T-helper 2 cell treated with Interferon-gamma antibody and Interleukin-4, amounts not matched to agents 100 ng/mL and 5 ng/mL, for 36 hours (primary cell): ENCODE measurements around the gene CNOT8. TPM values are rescaled to one million over a fixed set of nuclear protein-coding genes. Genes with fewer than 3 reads are reported as not detected.
"Not testable (repeated sequence)": the region's sequence is repeated elsewhere in the genome, so short reads cannot be mapped to it uniquely, and the experiment has no call there.

Experiments
- intact Hi-C: fragments of 100-400 bp; cut with micrococcal nuclease; formaldehyde crosslinking; loops from one replicate; pipeline ENCODE4 v1.15.1; 2023
- total RNA-seq: library from RNA; stranded (reverse); gene quantifications from 2 replicates; pipeline ENCODE4 v1.2.3, GENCODE V29; 2022

CNOT8 gene
- total RNA-seq, 1 donor from 2014 or later, result 70.4 TPM

- intact Hi-C loops, result no loop called here
Observed at GRCh38 chr5:154863291-154864080, 5.1 kb downstream of the CNOT8 start.

DNA sequence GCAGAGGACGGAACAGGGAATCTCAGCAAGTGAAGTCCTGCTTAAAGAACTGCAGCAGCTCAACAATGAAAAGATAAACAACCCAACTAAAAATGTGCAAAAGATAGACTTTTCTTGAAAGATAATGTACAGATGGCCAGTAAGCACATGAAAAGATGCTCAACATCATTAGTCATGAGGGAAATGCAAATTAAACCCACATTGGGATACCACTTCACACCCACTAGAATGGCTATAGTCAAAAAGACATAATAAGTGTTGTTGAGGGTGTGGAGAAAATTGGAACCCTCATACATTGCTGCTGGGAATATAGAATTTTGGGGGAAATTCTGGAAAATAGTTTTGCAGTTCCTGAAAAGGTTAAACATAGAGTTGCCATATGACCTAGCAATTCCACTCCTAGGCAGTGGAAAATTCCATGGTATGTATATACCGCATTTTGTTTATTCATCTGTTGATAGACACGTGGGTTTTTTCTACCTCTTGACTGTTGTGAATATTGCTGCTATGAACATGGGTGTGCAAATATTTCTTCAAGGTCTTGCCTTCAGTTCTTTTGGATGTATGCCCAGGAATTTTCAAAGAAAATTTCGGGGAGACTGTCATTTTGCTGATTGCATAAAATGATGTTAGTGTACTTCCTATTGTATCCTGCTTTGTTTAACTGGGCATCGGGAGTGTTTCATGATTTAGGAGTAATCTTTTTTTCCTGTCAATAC, 7.2 kb downstream of the CNOT8 start:
- intact Hi-C loops, result no loop called here

GRCh38 chr5:154866841-154867240, 8.4 kb downstream of the CNOT8 start:
- intact Hi-C loops, result no loop called here

DNA sequence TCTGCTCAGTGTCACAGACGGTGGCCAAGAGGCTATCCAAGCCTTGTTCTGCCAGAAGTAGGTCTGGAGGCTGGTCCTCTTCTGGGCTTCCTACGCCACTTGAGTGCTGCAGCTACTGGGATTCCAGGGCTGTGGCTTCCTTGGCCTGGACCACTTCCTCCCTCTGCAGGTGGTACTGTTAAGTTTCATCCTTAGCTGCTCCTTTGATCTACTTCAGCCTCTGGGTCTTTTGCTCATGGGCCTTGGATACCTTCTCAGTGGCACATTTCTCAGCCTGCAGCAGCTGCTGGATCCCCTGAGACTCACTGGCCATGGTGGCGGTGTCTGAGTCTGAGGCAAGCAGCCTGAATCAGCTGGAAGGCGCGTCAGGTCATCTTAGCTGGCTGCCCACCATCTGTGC, 10.3 kb downstream of the CNOT8 start:
- intact Hi-C loops, result no loop called here

- intact Hi-C loops, result no loop called here
Observed at GRCh38 chr5:154871734-154872133, 13.3 kb downstream of the CNOT8 start.

DNA sequence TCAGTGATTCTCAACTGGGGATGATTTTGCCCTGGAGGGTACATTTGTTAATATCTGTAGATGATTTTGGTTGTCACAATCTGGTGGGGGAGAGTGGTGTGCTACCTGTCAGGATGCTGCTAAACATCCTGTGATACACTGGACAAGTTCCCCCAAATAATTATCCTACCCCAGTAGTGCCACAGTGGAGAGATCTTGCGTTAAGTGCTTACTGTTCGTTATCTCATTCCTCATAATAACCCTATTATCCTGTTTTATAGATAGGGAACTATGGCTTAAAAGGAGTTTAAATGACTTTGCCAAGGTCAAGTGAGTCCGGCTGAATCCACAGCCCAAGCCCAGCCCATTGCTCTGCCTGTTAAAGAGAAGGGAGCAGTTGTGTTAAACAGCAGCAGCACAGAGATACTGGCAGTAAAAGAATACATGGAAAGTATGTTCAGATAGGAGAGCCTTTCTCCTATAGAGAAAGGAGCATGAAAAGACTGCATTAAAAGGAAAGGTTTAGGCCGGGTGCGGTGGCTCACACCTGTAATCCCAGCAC, 15.4 kb downstream of the CNOT8 start:
- intact Hi-C loops, result no loop called here

GRCh38 chr5:154878642-154879335, 20.4 kb downstream of the CNOT8 start:
- intact Hi-C loops, result no loop called here

DNA sequence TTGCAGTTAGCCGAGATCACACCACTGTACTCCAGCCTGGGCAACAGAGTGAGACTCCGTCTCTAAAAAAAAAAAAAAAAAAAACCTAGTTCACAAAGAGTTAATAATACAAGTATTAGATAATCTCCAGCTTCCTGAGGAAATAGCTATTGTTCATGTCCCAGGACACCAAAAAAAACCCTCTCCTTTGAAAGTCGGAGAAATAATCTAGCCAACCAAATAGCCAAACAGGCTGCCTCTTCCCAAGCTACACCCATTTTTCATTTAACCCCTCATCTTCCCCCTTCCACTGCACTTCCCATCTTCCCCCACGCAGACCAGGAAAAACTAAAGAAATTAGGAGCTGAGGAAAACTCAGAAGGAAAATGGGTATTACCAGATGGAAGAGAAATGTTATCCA, 23.6 kb downstream of the CNOT8 start:
- intact Hi-C loops, result no loop called here

DNA sequence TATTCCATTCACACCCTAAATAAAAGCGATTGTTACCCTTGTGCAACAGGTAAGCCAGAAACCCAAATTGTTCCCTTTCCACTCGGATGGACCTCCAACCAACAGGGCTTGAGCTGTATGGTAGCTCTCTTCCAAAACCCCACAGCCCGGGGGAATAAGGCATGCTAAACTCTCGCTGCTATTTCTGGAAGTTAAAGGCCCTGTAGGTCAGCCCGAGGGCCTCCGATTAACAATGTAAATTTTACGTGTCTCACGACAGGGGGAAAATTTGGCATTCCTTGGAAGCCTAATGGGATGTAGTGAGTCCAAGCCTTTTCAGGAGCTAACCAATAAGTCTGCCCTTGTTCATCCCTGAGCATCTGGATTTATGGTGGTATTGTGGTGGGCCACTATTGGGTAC, 26.0 kb downstream of the CNOT8 start:
- intact Hi-C loops, result no loop called here

DNA sequence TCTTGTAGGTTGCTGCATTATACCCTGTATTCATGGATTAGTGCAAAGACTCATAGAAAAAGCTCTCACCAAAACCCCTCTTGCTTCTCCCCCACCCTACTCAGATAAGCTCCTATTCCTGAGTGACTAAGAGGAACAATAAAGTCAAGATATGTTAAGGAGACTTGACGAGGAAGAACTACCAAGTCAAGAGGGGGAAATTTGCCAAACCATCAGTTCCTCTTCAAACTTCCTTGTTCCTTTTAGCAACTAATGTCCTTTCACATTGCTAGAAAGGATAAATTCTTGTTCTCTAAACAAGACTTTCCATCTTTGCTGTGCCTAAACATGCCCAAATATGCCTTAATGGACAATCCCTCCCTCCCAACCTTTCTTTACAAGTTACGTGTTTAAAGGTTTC, 27.0 kb downstream of the CNOT8 start:
- intact Hi-C loops, result no loop called here

DNA sequence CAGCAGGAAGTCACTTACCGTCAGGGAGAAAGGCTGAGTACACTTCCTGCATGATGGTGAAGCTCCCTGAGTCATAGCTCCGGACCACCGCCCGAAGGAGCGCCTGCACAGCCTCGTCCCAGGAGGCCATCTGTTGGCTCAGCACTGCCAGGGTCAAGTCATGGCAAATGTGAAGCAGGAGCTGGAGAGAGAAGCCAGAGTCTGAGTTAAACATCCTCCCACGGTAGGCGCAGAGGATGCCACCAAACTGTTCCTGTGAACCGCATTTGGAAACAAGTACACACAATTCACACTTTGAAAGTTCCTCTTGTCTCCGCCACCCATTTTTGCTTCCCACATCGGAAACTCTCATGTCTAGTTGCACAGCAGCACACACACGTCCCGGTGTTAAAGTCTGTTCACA, 33.9 kb downstream of the CNOT8 start:
- intact Hi-C loops, result no loop called here

DNA sequence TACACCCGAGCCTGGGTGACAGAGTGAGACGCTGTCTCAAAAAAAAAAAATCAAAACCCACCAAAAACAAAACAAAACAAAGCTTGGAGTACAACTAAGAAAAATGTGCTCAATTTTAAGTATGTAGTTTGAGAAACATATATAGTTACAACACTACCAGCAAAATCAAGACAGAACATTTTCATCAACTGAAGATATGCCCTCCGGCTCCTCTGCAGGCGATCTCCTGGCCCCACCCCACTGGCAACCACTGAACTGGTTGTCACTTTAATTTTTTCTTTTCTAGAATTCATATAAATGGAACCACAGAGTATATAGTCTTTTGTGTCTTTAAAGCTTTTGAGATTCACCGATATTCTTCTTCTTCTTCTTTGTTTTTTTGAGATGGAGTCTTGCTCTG, 35.0 kb downstream of the CNOT8 start:
- intact Hi-C loops, result no loop called here

GRCh38 chr5:154895606-154896561, 37.5 kb downstream of the CNOT8 start:
- intact Hi-C loops, result no loop called here

DNA sequence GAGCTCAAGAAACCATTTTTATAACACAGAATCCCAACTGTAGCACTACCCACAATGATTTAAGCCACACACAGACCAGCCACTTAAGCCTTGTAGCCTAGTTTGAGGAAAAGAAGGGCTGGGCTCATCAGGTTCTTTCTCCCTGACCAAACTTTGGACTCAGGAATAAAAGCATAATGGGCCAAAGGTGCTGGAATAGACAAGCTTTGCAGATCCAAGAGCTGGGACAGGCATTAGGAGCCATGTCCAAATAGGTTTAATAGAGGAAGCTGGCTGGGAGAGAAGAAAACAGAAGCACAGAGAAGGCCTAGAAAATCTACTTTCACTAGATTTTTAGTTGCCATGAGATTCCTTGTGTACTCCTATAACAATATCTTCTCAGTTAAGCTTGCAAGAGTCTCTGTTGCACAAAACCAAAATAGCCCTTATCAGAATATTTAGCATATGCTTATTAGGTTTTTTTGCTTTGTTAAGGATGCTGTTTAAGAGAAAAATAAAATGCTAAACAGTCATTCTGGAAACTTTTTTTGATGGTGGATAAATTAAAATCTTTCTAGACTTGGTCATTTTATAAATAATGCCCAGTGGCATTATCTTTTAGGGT, 38.2 kb downstream of the CNOT8 start:
- intact Hi-C loops, result no loop called here

- intact Hi-C loops, result no loop called here
Observed at GRCh38 chr5:154898210-154898609, 39.8 kb downstream of the CNOT8 start.

GRCh38 chr5:154899151-154899816, 40.9 kb downstream of the CNOT8 start:
- intact Hi-C loops, result no loop called here

DNA sequence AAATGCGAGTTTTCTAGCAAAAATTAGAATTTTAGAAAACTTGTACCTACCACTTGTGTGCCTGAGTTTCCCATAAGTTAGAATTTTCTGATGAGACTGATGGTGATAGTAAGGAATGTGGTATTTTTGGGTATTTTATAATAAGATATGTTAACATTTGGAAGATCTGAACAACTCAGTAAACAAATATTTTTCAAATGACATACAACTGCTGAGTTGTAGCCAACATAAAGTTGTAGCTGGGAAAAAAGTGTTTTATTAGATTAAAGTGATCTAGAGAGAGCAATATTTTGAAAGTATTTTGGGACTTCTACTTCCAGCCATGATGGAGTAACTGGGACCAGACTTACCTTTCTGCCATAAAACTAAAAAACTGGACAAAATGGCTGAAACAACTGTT, 41.6 kb downstream of the CNOT8 start:
- intact Hi-C loops, result no loop called here

GRCh38 chr5:154901276-154901675, 42.8 kb downstream of the CNOT8 start:
- intact Hi-C loops, result no loop called here

GRCh38 chr5:154901913-154902312, 43.5 kb downstream of the CNOT8 start:
- intact Hi-C loops, result no loop called here

GRCh38 chr5:154905601-154906000, 47.2 kb downstream of the CNOT8 start:
- intact Hi-C loops, result not testable (repeated sequence)
